Mesendoderm (in vitro differentiated cells): ENCODE results near the gene UBQLN4.
A peak's percentile ranks its signal among the peaks of the same experiment; 100 is the strongest.

Experiments used
- DNase-seq: peaks from one replicate; pipeline ENCODE4 v3.0.0; 2013
- H2AK5ac ChIP-seq: 2 replicates; pipeline ENCODE4 v1.6.1; 2013; ENCODE audit warnings: low read length, inconsistent platforms
- H2BK120ac ChIP-seq: 2 replicates; pipeline ENCODE4 v1.6.1; 2013; ENCODE audit warnings: low read depth, mild to moderate bottlenecking, low read length, moderate library complexity, mixed read lengths
- H2BK15ac ChIP-seq: replicated peaks from 2 replicates; pipeline ENCODE4 v1.6.1; 2013; ENCODE audit warnings: low read depth, mild to moderate bottlenecking, moderate library complexity
- H2BK5ac ChIP-seq: 2 replicates; pipeline ENCODE4 v1.6.1; 2013; ENCODE audit warnings: low read length, inconsistent platforms
- H3K18ac ChIP-seq: 2 replicates; pipeline ENCODE4 v1.6.1; 2013; ENCODE audit warnings: mild to moderate bottlenecking, low read length, mixed read lengths
- H3K23ac ChIP-seq: one replicate; pipeline ENCODE4 v1.6.1; 2013; ENCODE audit warnings: low read length
- H3K27ac ChIP-seq: 2 replicates; pipeline ENCODE4 v1.5.1; 2013; ENCODE audit warnings: low read depth, mild to moderate bottlenecking, inconsistent platforms, low read length, moderate library complexity
- H3K27me3 ChIP-seq: 2 replicates; pipeline ENCODE4 v1.6.1; 2013; ENCODE audit warnings: low read length, control low read depth, mild to moderate bottlenecking, inconsistent platforms; ENCODE audit not compliant: insufficient read depth, poor library complexity
- H3K36me3 ChIP-seq: 2 replicates; pipeline ENCODE4 v1.6.1; 2013; ENCODE audit warnings: low read length, inconsistent platforms; ENCODE audit not compliant: control insufficient read depth, insufficient read depth
- H3K4ac ChIP-seq: one replicate; pipeline ENCODE4 v1.6.1; 2013; ENCODE audit warnings: low read depth, mild to moderate bottlenecking, low read length, moderate library complexity
- H3K4me1 ChIP-seq: 2 replicates; pipeline ENCODE4 v1.6.1; 2013; ENCODE audit warnings: low read depth, low read length, inconsistent platforms; ENCODE audit not compliant: control insufficient read depth
- H3K4me2 ChIP-seq: 2 replicates; pipeline ENCODE4 v1.6.1; 2013; ENCODE audit warnings: low read length
- H3K4me3 ChIP-seq: 2 replicates; pipeline ENCODE4 v1.5.1; 2013; ENCODE audit warnings: mild to moderate bottlenecking, low read length
- H3K56ac ChIP-seq: one replicate; pipeline ENCODE4 v1.6.1; 2013; ENCODE audit warnings: low read length
- H3K79me1 ChIP-seq: 2 replicates; pipeline ENCODE4 v1.6.1; 2013; ENCODE audit warnings: low read length, inconsistent platforms
- H3K79me2 ChIP-seq: 2 replicates; pipeline ENCODE4 v1.6.1; 2013; ENCODE audit warnings: mild to moderate bottlenecking, low read length; ENCODE audit not compliant: control insufficient read depth, insufficient read depth
- H3K9ac ChIP-seq: 2 replicates; pipeline ENCODE4 v1.6.1; 2013; ENCODE audit warnings: low read length, inconsistent platforms
- H4K5ac ChIP-seq: one replicate; pipeline ENCODE4 v1.6.1; 2013; ENCODE audit warnings: low read length
- H4K8ac ChIP-seq: one replicate; pipeline ENCODE4 v1.6.1; 2013; ENCODE audit warnings: low read depth, mild to moderate bottlenecking, control low read depth, low read length, moderate library complexity
- WGBS: extraction: QIAGEN DNeasy Blood & Tissue Kit; methylation state at CpG from one replicate; pipeline ENCODE4 v1.1.7; 2013; ENCODE audit warnings: low lambda C conversion rate, missing lambda C conversion rate; ENCODE audit not compliant: insufficient coverage; ENCODE audit errors: extremely low coverage; 5-methylcytosine and 5-hydroxymethylcytosine counted together

UBQLN4 gene

GRCh38 chr1:156079762-156080161, 26.2 kb upstream of the UBQLN4 start:
- Histone ChIP-seq H3K4me2 (peak overlapping the region; percentile 37), H2BK15ac (no peak overlapping the region), H2BK120ac (no peak overlapping the region), H3K79me1 (peaks cover 27% of the 10 kb centered on the region), H3K4ac (peak overlapping the region; percentile 100), H3K18ac (peak overlapping the region; percentile 99), H3K23ac (no peak overlapping the region), H4K8ac (no peak overlapping the region), H4K5ac (no peak overlapping the region), H3K36me3 (peaks cover 5% of the 10 kb centered on the region), H3K27me3 (no peaks in the 10 kb centered on the region), H3K27ac (peak overlapping the region; percentile 14), H2AK5ac (no peak overlapping the region), H3K4me3 (peak overlapping the region; percentile 77), H3K79me2 (peaks cover 72% of the 10 kb centered on the region), H3K56ac (peak overlapping the region; percentile 100), H3K9ac (peak overlapping the region; percentile 99), H2BK5ac (no peak overlapping the region), H3K4me1 (peaks cover 44% of the 10 kb centered on the region)
- WGBS: no CpG with 5 or more reads among the region's 5 CpGs
- no peak for DNase-seq

- peak overlapping the region; percentile 83 for H3K23ac ChIP-seq
- peak overlapping the region; percentile 61 for H3K9ac ChIP-seq
- H3K4me3 ChIP-seq: no peak overlapping the region
- WGBS: no CpG with 5 or more reads among the region's 5 CpGs
- peaks cover 5% of the 10 kb centered on the region for H3K36me3 ChIP-seq
- DNase-seq: no peak
- no peak overlapping the region for H4K8ac ChIP-seq
- H3K56ac ChIP-seq: peak overlapping the region; percentile 77
- H3K79me1 ChIP-seq: peaks cover 27% of the 10 kb centered on the region
- peaks cover 66% of the 10 kb centered on the region for H3K79me2 ChIP-seq
- no peak overlapping the region for H3K18ac ChIP-seq
- H2AK5ac ChIP-seq: no peak overlapping the region
- no peaks in the 10 kb centered on the region for H3K27me3 ChIP-seq
- H3K27ac ChIP-seq: no peak overlapping the region
- peaks cover 42% of the 10 kb centered on the region for H3K4me1 ChIP-seq
- H2BK120ac ChIP-seq: no peak overlapping the region
- H3K4me2 ChIP-seq: peak overlapping the region; percentile 61
- H3K4ac ChIP-seq: no peak overlapping the region
- peak overlapping the region; percentile 24 for H2BK5ac ChIP-seq
- H4K5ac ChIP-seq: no peak overlapping the region
- H2BK15ac ChIP-seq: no peak overlapping the region
These were observed 25.1 kb upstream of the UBQLN4 start for GRCh38 chr1:156078728-156079127.

DNA sequence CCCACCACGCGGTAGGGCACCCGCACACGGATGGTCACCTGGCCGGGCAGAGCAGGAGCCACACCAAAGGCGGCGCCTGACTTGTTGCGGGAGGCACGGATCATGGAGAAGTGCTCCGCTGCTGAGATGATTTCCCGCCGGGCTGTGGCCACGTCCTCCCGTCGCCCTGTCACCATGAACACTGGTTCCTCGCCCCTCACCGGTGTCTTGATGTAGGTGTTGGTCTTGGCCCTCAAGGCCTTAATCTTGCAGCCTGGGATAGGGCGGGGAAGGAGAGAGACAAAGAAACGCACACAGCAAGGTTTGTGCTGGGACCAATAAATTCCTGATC, 23.8 kb upstream of the UBQLN4 start:
- H3K4me1 ChIP-seq: peaks cover 49% of the 10 kb centered on the region
- WGBS: no CpG with 5 or more reads among the region's 19 CpGs

DNA sequence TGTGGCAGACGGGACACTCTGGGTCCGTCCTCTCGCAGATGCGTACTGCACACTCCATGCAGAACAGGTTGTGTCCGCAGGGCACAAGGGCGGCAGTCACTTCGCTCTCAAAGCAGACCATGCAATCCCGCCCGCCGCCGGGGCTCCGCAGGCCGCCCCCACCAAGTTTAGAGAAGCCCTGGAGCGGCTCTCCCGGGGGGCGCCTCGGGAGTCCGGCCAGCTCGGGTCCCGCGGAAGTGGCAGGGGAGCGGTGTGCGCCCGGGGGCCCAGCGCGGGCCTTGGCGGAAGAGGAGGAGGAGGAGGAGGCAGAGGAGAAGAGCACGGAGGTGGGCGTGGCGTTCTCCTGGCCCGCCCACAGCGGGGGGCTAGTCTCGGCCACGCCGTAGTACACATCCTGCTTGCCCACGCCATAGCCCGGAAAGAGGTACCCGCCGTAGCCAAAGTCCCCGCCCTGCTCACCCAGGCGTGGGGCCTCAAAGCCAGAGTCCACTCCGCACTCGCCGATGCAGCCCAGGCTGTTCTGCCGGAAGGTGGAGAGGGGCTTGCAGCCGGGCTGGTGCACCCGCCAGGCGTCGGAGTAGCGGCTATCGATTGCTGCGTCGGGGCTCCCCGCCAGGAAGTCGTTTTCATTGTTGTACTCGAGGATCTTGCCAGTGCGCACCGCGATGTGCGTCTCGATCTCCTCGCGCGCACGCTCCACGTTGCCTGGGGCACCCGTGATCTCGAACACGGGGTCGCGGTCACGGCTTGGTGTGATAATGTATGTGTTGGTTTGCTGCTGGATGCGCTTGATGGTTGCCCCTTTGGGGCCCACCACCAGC, 23.2 kb upstream of the UBQLN4 start:
- H4K5ac ChIP-seq: no peak overlapping the region
- WGBS: no CpG with 5 or more reads among the region's 73 CpGs

More for the DNA sequence above, 23.8 kb upstream of the UBQLN4 start:
- Histone ChIP-seq H3K9ac (peak overlapping the region; percentile 61), H3K56ac (peak overlapping the region; percentile 77), H3K23ac (peak overlapping the region; percentile 72), H2AK5ac (peak overlapping the region; percentile 52), H3K4me2 (peak overlapping the region; percentile 12), H4K8ac (no peak overlapping the region), H3K36me3 (peaks cover 5% of the 10 kb centered on the region), H3K4ac (no peak overlapping the region), H3K79me2 (peaks cover 64% of the 10 kb centered on the region), H3K4me3 (no peak overlapping the region), H2BK120ac (no peak overlapping the region), H3K27me3 (no peaks in the 10 kb centered on the region), H4K5ac (no peak overlapping the region), H3K79me1 (peaks cover 31% of the 10 kb centered on the region), H3K27ac (no peak overlapping the region), H3K18ac (no peak overlapping the region), H2BK15ac (no peak overlapping the region), H2BK5ac (no peak overlapping the region)
- DNase-seq: no peak

GRCh38 chr1:156075775-156076204, 22.2 kb upstream of the UBQLN4 start:
- H3K4me3 ChIP-seq: no peak overlapping the region
- peaks cover 31% of the 10 kb centered on the region for H3K79me1 ChIP-seq
- H2BK5ac ChIP-seq: no peak overlapping the region
- no peak overlapping the region for H3K27ac ChIP-seq
- H3K9ac ChIP-seq: peak overlapping the region; percentile 27
- H3K4ac ChIP-seq: no peak overlapping the region
- H3K56ac ChIP-seq: peak overlapping the region; percentile 49
- DNase-seq: no peak
- no peak overlapping the region for H4K8ac ChIP-seq
- no peak overlapping the region for H2BK120ac ChIP-seq
- no peak overlapping the region for H3K18ac ChIP-seq
- H2AK5ac ChIP-seq: no peak overlapping the region
- peaks cover 54% of the 10 kb centered on the region for H3K79me2 ChIP-seq
- no peak overlapping the region for H3K23ac ChIP-seq
- H3K4me1 ChIP-seq: peaks cover 49% of the 10 kb centered on the region
- no peak overlapping the region for H4K5ac ChIP-seq
- no peak overlapping the region for H3K4me2 ChIP-seq
- H3K36me3 ChIP-seq: peaks cover 5% of the 10 kb centered on the region
- no peaks in the 10 kb centered on the region for H3K27me3 ChIP-seq
- WGBS: no CpG with 5 or more reads among the region's 4 CpGs
- no peak overlapping the region for H2BK15ac ChIP-seq

More for the DNA sequence above, 23.2 kb upstream of the UBQLN4 start:
- Histone ChIP-seq H3K4ac (peak overlapping the region; percentile 24), H3K56ac (peak overlapping the region; percentile 77), H3K4me3 (no peak overlapping the region), H3K4me2 (peak overlapping the region; percentile 28), H3K27ac (peak overlapping the region; percentile 59), H2AK5ac (peak overlapping the region; percentile 54), H2BK15ac (no peak overlapping the region), H3K79me1 (peaks cover 31% of the 10 kb centered on the region), H3K36me3 (peaks cover 5% of the 10 kb centered on the region), H4K8ac (no peak overlapping the region), H3K23ac (peak overlapping the region; percentile 99), H3K79me2 (peaks cover 63% of the 10 kb centered on the region), H3K9ac (peak overlapping the region; percentile 61), H3K18ac (peak overlapping the region; percentile 19), H2BK120ac (no peak overlapping the region), H3K4me1 (peaks cover 49% of the 10 kb centered on the region), H3K27me3 (no peaks in the 10 kb centered on the region), H2BK5ac (peak overlapping the region; percentile 18)
- DNase-seq: no peak
